Measurements from ENCODE around the gene PRKCI. TPM values are rescaled to one million over a fixed set of nuclear protein-coding genes. Genes with fewer than 3 reads are reported as not detected.

PRKCI gene
- total and polyA plus RNA-seq, 4 experiments from 2014 or later: 16.4 to 27.7 (median 18.3) TPM

DNA sequence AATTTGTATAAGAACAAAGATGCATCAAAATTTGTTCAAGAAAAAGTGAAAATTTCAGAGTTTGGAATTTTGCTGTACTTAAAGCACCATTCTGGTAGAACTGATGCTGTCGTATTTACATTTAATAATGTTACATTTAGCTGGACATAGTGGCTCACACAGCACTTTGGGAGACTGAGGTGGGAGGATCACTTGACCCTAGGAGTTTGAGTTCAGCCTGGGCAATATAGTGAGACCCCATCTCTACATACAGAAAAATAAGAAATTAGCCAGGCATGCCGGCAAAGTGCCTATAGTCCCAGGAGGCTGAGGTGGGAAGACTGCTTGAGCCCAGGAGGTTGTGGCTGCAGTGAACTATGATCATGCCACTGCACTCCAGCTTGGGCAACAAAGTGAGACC, 83.8 kb downstream of the PRKCI start:
- Histone ChIP-seq H3K27ac (ENCODE audit: low read depth, low read length) (no peak overlapping the region), H3K9me3 (ENCODE audit: control insufficient read depth in 1 of 2, low read length in 2 of 2) (no peaks in the 10 kb centered on the region), H3K36me3 (ENCODE audit: insufficient read depth, low read length) (no peaks in the 10 kb centered on the region), H3K4me3 (ENCODE audit: low read length in 2 of 2) (no peak overlapping the region), H3K4me1 (ENCODE audit: insufficient read depth, low read length) (no peaks in the 10 kb centered on the region), H3K27me3 (ENCODE audit: insufficient read depth, low read length) (no peaks in the 10 kb centered on the region)
- Mint-ChIP-seq H3K27ac (peak overlapping the region in 1 of 7 donors; percentile 60), H3K4me1 (peaks cover 0 to 1% (median 0%) of the 10 kb centered on the region in 4 donors), H3K4me3 (no peak overlapping the region), H3K36me3 (no peaks in the 10 kb centered on the region), H3K27me3 (no peaks in the 10 kb centered on the region), H3K9me3 (no peaks in the 10 kb centered on the region)
- DNase-seq: no peak
- POLR2A ChIA-PET (ENCODE audit: partially characterized antibody): no interaction called here
- CTCF ChIA-PET (ENCODE audit: partially characterized antibody): no interaction called here
- intact Hi-C loops (cut with micrococcal nuclease): no loop called here

DNA sequence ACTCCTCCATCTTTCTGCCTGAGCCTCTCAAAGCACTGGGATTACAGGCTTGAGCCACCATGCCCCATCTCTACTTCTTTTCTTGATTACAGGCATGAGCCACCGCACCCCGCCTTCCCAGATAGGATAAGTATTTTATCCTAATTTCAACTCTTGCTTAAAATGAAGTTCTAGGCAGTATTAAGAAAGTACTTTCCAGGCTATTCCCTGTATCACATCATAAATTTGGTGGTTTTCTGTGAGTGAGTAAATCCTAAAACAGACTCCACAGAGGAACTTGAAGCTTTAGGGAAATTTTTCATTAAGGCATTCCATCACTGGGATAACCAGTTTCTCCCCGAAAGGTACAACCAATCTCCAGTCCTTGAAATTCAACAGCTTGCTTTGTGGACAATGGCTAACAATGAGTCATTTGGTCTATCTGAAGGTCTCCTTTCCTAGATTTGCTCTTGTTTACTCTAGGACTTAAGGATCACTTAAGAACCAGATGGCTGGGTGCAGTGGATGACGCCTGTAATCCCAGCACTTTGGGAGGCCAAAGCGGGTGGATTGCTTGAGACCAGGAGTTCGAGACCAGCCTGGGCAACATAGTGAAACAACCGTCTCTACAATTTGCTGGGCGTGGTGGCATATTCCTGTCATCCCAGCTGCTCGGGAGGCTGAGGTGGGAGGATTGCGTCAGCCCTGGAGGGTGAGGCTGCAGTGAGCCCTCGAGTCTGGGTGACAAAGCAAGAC, 85.6 kb downstream of the PRKCI start:
- Histone ChIP-seq H3K27me3 (ENCODE audit: insufficient read depth, low read length) (no peaks in the 10 kb centered on the region), H3K4me3 (ENCODE audit: low read length in 2 of 2) (no peak overlapping the region), H3K4me1 (ENCODE audit: insufficient read depth, low read length) (no peaks in the 10 kb centered on the region), H3K36me3 (ENCODE audit: insufficient read depth, low read length) (no peaks in the 10 kb centered on the region), H3K9me3 (ENCODE audit: control insufficient read depth in 1 of 2, low read length in 2 of 2) (no peaks in the 10 kb centered on the region), H3K27ac (ENCODE audit: low read depth, low read length) (no peak overlapping the region)
- ChIA-PET CTCF (ENCODE audit: partially characterized antibody) (interaction anchor here (0.7 to 4.3 kb wide), 8 partner anchors 36 to 503 kb away, joined by 3 to 23 read pairs (median 4); no protein-coding TSS in a partner anchor), POLR2A (ENCODE audit: partially characterized antibody) (interaction anchor here (0.6 to 1.4 kb wide), 2 partner anchors 13 to 49 kb away, joined by 3 to 5 read pairs; no protein-coding TSS in a partner anchor)
- DNase-seq: no peak
- Mint-ChIP-seq H3K9me3 (no peaks in the 10 kb centered on the region), H3K36me3 (no peaks in the 10 kb centered on the region), H3K4me3 (no peak overlapping the region), H3K4me1 (peaks cover 0 to 1% (median 0%) of the 10 kb centered on the region in 4 donors), H3K27ac (no peak overlapping the region), H3K27me3 (no peaks in the 10 kb centered on the region)
- intact Hi-C loops (cut with micrococcal nuclease): no loop called here

GRCh38 chr3:170309046-170309445, 86.8 kb downstream of the PRKCI start:
- no peak for DNase-seq
- H3K4me3 Mint-ChIP-seq: no peak overlapping the region
- Histone ChIP-seq H3K4me3 (ENCODE audit: low read length in 2 of 2) (no peak overlapping the region), H3K27ac (ENCODE audit: low read depth, low read length) (no peak overlapping the region), H3K36me3 (ENCODE audit: insufficient read depth, low read length) (no peaks in the 10 kb centered on the region), H3K9me3 (ENCODE audit: control insufficient read depth in 1 of 2, low read length in 2 of 2) (no peaks in the 10 kb centered on the region), H3K4me1 (ENCODE audit: insufficient read depth, low read length) (no peaks in the 10 kb centered on the region), H3K27me3 (ENCODE audit: insufficient read depth, low read length) (no peaks in the 10 kb centered on the region)
- CTCF ChIA-PET (ENCODE audit: partially characterized antibody): interaction anchor here (0.6 to 4.3 kb wide), 8 partner anchors 22 to 539 kb away, joined by 3 to 23 read pairs (median 4); partner anchors contain the start of gene SKIL
- no peaks in the 10 kb centered on the region for H3K27me3 Mint-ChIP-seq
- H3K27ac Mint-ChIP-seq: no peak overlapping the region
- H3K36me3 Mint-ChIP-seq: no peaks in the 10 kb centered on the region
- peaks cover 0 to 1% (median 0%) of the 10 kb centered on the region in 4 donors for H3K4me1 Mint-ChIP-seq
- intact Hi-C loops (cut with micrococcal nuclease): no loop called here
- POLR2A ChIA-PET (ENCODE audit: partially characterized antibody): no interaction called here
- no peaks in the 10 kb centered on the region for H3K9me3 Mint-ChIP-seq

DNA sequence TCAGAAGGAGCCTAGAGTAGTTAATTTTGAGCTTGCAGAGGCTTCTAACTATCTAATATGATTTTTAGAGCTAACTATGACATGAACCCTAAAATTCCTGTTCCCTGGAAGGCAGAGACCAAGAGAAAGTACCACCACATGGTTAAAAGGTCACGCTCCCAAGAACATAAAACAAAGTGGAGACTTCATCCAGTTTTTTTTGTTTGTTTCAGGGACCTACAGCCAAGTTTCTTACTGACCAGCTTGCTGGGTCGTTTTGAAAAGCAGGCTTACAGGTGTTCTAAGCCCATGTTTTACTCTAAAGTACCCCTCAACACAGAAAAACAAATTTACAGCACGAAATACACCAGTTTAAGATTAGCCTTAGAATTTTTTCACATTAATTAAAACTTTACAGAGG, 95.7 kb downstream of the PRKCI start:
- POLR2A ChIA-PET (ENCODE audit: partially characterized antibody): no interaction called here
- Histone ChIP-seq H3K4me3 (ENCODE audit: low read length in 2 of 2) (no peak overlapping the region), H3K27ac (ENCODE audit: low read depth, low read length) (no peak overlapping the region), H3K4me1 (ENCODE audit: insufficient read depth, low read length) (no peaks in the 10 kb centered on the region), H3K36me3 (ENCODE audit: insufficient read depth, low read length) (no peaks in the 10 kb centered on the region), H3K27me3 (ENCODE audit: insufficient read depth, low read length) (no peaks in the 10 kb centered on the region), H3K9me3 (ENCODE audit: control insufficient read depth in 1 of 2, low read length in 2 of 2) (no peaks in the 10 kb centered on the region)
- Mint-ChIP-seq H3K27me3 (peaks cover 0 to 2% of the 10 kb centered on the region in 2 donors), H3K4me3 (no peak overlapping the region), H3K9me3 (peaks cover 0 to 2% (median 0%) of the 10 kb centered on the region in 8 donors), H3K36me3 (no peaks in the 10 kb centered on the region), H3K4me1 (no peaks in the 10 kb centered on the region), H3K27ac (no peak overlapping the region)
- no peak for DNase-seq
- intact Hi-C loops (cut with micrococcal nuclease): no loop called here
- CTCF ChIA-PET (ENCODE audit: partially characterized antibody): no interaction called here

DNA sequence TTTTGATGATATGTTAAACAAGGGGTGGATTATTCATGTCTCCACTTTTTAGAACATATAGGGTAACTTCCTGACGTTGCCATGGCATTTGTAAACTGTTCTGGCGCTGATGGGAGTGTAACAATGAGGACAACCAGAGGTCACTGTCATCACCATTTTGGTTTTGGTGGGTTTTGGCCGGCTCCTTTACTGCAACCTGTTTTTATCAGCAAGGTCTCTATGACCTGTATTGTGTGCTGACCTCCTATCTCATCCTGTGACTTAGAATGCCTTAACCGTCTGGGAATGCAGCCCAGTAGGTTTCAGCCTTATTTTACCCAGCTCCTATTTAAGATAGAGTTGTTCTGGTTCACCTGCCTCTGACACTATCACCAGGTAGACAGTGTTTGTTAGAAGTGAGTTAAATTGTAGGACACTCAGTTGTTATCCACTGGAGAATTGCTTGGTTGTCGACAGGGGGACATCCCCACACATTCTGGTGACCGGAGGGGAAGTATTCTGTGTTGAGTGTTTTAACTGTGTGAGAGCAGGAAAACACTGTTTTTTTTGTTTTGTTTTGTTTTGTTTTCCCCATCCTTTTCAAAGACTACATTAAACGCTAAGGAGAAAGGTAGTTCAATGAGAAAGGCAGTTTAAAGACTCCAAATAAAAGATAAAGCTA, 98.4 kb downstream of the PRKCI start:
- Histone ChIP-seq H3K4me1 (ENCODE audit: insufficient read depth, low read length) (no peaks in the 10 kb centered on the region), H3K27me3 (ENCODE audit: insufficient read depth, low read length) (no peaks in the 10 kb centered on the region), H3K27ac (ENCODE audit: low read depth, low read length) (no peak overlapping the region), H3K4me3 (ENCODE audit: low read length in 2 of 2) (no peak overlapping the region), H3K9me3 (ENCODE audit: control insufficient read depth in 1 of 2, low read length in 2 of 2) (no peaks in the 10 kb centered on the region), H3K36me3 (ENCODE audit: insufficient read depth, low read length) (no peaks in the 10 kb centered on the region)
- Mint-ChIP-seq H3K27me3 (peaks cover 2 to 3% of the 10 kb centered on the region in 2 donors), H3K9me3 (peaks cover 0 to 2% (median 0%) of the 10 kb centered on the region in 8 donors), H3K27ac (peak overlapping the region in 1 of 7 donors; percentile 19), H3K4me1 (no peaks in the 10 kb centered on the region), H3K4me3 (no peak overlapping the region), H3K36me3 (no peaks in the 10 kb centered on the region)
- intact Hi-C loops (cut with micrococcal nuclease): no loop called here
- POLR2A ChIA-PET (ENCODE audit: partially characterized antibody): interaction anchor here (0.7 kb wide), 1 partner anchor 13 kb away, joined by 3 read pairs; no protein-coding TSS in a partner anchor
- no peak for DNase-seq
- CTCF ChIA-PET (ENCODE audit: partially characterized antibody): no interaction called here

- no peak overlapping the region for H3K4me3 Mint-ChIP-seq
- intact Hi-C loops (cut with micrococcal nuclease): no loop called here
- Histone ChIP-seq H3K9me3 (ENCODE audit: control insufficient read depth in 1 of 2, low read length in 2 of 2) (no peaks in the 10 kb centered on the region), H3K4me1 (ENCODE audit: insufficient read depth, low read length) (no peaks in the 10 kb centered on the region), H3K27ac (ENCODE audit: low read depth, low read length) (no peak overlapping the region), H3K36me3 (ENCODE audit: insufficient read depth, low read length) (no peaks in the 10 kb centered on the region), H3K4me3 (ENCODE audit: low read length in 2 of 2) (no peak overlapping the region), H3K27me3 (ENCODE audit: insufficient read depth, low read length) (no peaks in the 10 kb centered on the region)
- peaks cover 2 to 3% of the 10 kb centered on the region in 2 donors for H3K27me3 Mint-ChIP-seq
- H3K36me3 Mint-ChIP-seq: no peaks in the 10 kb centered on the region
- ChIA-PET CTCF (ENCODE audit: partially characterized antibody) (no interaction called here), POLR2A (ENCODE audit: partially characterized antibody) (interaction anchor here (0.7 kb wide), 1 partner anchor 14 kb away, joined by 3 read pairs; no protein-coding TSS in a partner anchor)
- H3K9me3 Mint-ChIP-seq: peaks cover 0 to 2% (median 0%) of the 10 kb centered on the region in 8 donors
- no peak overlapping the region for H3K27ac Mint-ChIP-seq
- no peak for DNase-seq
- H3K4me1 Mint-ChIP-seq: no peaks in the 10 kb centered on the region
Observed at GRCh38 chr3:170321321-170322034, 99.3 kb downstream of the PRKCI start.
